ENCODE measurements around the gene KCTD7. TPM values are rescaled to one million over a fixed set of nuclear protein-coding genes. Genes with fewer than 3 reads are reported as not detected.

Gene KCTD7
- total and polyA plus RNA-seq, 2 of the 13 experiments (the other 11 are each of a cell fraction or from before 2014, with no cell fraction given) = 7.3 to 13.5 TPM

DNA sequence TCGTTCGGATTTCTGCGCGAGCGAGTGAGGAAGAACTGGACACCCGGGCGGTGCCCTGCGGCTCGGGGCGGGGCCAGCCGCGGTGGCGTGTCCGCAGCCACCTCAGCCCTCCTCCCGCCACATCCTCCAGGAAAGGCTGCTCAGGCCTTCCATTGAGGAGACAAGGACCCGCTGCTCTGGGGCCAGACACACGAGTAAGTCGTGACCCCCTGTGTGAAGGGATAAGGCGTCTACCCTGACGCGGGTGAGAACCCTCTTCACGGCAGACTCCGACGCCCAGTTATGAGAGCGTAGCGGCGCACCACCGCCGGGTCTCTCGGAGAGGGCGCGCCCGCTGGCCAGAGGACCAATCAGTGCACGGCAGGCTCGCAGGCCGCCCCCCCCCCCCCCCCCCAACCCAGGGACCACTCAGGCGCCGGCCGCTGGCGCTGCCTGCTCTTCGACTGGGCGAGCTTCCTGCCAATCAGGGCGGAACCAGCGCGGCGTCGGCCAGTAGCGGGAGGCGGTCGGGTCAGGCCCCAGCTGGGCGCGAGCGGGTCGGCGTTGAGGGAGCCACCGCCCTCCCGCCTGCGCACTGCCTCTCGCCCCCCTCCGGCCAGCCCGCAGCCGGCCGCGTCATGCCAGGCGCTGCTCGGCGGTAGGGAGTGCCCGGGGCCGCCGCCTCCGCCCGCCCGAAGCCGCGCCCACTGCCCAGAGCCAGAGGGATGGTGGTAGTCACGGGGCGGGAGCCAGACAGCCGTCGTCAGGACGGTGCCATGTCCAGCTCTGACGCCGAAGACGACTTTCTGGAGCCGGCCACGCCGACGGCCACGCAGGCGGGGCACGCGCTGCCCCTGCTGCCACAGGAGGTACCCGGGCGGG, at the start of gene KCTD7 (continued):
- TF ChIP-seq ZNF761 (CRISPR knock-in tag; conservative IDR thresholded peaks at IDR 0.05) (0 out of 2 replicates have a peak, but pooled peaks have one; percentile 83), RBFOX2 (IDR thresholded peaks at IDR 0.05; ENCODE audit: low read depth, low read length) (peak; percentile 76), MIER3 (CRISPR knock-in tag; IDR thresholded peaks at IDR 0.05; ENCODE audit: borderline replicate concordance) (no peak), MLLT10 (CRISPR knock-in tag; IDR thresholded peaks at IDR 0.05) (no peak), SMAD9 (CRISPR knock-in tag; IDR thresholded peaks at IDR 0.05) (peak; percentile 86; the same call in 1 of the 2 replicates), ZNF292 (CRISPR knock-in tag; IDR thresholded peaks at IDR 0.05; ENCODE audit: borderline replicate concordance, low read depth) (no peak), NFRKB (IDR thresholded peaks at IDR 0.05) (no peak), RARG (CRISPR knock-in tag; IDR thresholded peaks at IDR 0.05; ENCODE audit: low read depth) (no peak; the same call in 1 of the 2 replicates), SRY (CRISPR knock-in tag; IDR thresholded peaks at IDR 0.05) (peak; percentile 78), ZNF572 (CRISPR knock-in tag; IDR thresholded peaks at IDR 0.05) (0 out of 2 replicates have a peak, but pooled peaks have one; percentile 74), SP140L (CRISPR knock-in tag; IDR thresholded peaks at IDR 0.05; ENCODE audit: borderline replicate concordance) (no peak), NFKB2 (CRISPR knock-in tag; IDR thresholded peaks at IDR 0.05; ENCODE audit: borderline replicate concordance) (peak; percentile 63; the same call in 1 of the 2 replicates), RCOR2 (CRISPR knock-in tag; IDR thresholded peaks at IDR 0.05) (no peak), POLR2A (IDR thresholded peaks at IDR 0.05; ENCODE audit: insufficient read depth in 1 of 2, low read depth in 2 of 2, low read length in 2 of 2) (peak; percentile 96 to 99), TBL1XR1 (IDR thresholded peaks at IDR 0.05; ENCODE audit: borderline replicate concordance, low read length, partially characterized antibody) (peak; percentile 27), GATA4 (IDR thresholded peaks at IDR 0.05; ENCODE audit: borderline replicate concordance, low read depth) (peak; percentile 74), ZBTB38 (CRISPR knock-in tag; IDR thresholded peaks at IDR 0.05) (peak; percentile 10; the same call in 1 of the 2 replicates)
- TF ChIP-seq, protein P1, sequence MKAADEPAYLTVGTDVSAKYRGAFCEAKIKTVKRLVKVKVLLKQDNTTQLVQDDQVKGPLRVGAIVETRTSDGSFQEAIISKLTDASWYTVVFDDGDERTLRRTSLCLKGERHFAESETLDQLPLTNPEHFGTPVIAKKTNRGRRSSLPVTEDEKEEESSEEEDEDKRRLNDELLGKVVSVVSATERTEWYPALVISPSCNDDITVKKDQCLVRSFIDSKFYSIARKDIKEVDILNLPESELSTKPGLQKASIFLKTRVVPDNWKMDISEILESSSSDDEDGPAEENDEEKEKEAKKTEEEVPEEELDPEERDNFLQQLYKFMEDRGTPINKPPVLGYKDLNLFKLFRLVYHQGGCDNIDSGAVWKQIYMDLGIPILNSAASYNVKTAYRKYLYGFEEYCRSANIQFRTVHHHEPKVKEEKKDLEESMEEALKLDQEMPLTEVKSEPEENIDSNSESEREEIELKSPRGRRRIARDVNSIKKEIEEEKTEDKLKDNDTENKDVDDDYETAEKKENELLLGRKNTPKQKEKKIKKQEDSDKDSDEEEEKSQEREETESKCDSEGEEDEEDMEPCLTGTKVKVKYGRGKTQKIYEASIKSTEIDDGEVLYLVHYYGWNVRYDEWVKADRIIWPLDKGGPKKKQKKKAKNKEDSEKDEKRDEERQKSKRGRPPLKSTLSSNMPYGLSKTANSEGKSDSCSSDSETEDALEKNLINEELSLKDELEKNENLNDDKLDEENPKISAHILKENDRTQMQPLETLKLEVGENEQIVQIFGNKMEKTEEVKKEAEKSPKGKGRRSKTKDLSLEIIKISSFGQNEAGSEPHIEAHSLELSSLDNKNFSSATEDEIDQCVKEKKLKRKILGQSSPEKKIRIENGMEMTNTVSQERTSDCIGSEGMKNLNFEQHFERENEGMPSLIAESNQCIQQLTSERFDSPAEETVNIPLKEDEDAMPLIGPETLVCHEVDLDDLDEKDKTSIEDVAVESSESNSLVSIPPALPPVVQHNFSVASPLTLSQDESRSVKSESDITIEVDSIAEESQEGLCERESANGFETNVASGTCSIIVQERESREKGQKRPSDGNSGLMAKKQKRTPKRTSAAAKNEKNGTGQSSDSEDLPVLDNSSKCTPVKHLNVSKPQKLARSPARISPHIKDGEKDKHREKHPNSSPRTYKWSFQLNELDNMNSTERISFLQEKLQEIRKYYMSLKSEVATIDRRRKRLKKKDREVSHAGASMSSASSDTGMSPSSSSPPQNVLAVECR (CRISPR knock-in tag; IDR thresholded peaks at IDR 0.05; ENCODE audit: borderline replicate concordance) = peak; percentile 90; the same call in 1 of the 2 replicates
- TF ChIP-seq, protein P2, sequence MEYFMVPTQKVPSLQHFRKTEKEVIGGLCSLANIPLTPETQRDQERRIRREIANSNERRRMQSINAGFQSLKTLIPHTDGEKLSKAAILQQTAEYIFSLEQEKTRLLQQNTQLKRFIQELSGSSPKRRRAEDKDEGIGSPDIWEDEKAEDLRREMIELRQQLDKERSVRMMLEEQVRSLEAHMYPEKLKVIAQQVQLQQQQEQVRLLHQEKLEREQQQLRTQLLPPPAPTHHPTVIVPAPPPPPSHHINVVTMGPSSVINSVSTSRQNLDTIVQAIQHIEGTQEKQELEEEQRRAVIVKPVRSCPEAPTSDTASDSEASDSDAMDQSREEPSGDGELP (IDR thresholded peaks at IDR 0.05; ENCODE audit: borderline replicate concordance, low read depth) = peak; percentile 92
- TF ChIP-seq, protein P3, sequence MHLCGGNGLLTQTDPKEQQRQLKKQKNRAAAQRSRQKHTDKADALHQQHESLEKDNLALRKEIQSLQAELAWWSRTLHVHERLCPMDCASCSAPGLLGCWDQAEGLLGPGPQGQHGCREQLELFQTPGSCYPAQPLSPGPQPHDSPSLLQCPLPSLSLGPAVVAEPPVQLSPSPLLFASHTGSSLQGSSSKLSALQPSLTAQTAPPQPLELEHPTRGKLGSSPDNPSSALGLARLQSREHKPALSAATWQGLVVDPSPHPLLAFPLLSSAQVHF (CRISPR knock-in tag; IDR thresholded peaks at IDR 0.05) = peak; percentile 44; the same call in 1 of the 2 replicates
- TF ChIP-seq, protein P4, sequence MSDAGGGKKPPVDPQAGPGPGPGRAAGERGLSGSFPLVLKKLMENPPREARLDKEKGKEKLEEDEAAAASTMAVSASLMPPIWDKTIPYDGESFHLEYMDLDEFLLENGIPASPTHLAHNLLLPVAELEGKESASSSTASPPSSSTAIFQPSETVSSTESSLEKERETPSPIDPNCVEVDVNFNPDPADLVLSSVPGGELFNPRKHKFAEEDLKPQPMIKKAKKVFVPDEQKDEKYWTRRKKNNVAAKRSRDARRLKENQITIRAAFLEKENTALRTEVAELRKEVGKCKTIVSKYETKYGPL (CRISPR knock-in tag; IDR thresholded peaks at IDR 0.05) = no peak

All from HepG2 (cell line).